Measurements from ENCODE around the gene GMPS.
"Not testable (repeated sequence)": the region's sequence is repeated elsewhere in the genome, so short reads cannot be mapped to it uniquely, and the experiment has no call there.

Gene GMPS

DNA sequence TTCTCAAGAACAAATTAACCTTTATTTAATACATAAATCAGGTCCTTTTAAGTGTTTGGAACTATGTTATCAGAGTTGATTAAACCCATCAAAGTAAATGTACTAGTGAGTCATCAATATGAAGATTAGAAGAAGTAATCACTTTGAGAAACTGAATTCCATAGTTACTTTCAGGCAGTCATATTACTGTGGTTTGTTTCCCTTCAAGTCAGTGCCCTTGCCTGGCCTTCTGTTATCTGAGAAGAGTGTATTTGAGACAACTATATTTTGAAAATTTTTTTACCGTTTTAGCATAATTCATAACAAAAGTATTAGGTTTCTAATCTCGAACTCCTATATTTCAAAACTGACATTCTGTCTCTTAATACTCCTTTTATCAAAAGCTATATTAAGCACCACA is 73.6 kb downstream of the GMPS start:
- DNase-seq (ENCODE audit: low spot score), result no peak

- no peak for DNase-seq (ENCODE audit: low spot score)
Measured at GRCh38 chr3:155946178-155946577, 75.7 kb downstream of the GMPS start.

DNA sequence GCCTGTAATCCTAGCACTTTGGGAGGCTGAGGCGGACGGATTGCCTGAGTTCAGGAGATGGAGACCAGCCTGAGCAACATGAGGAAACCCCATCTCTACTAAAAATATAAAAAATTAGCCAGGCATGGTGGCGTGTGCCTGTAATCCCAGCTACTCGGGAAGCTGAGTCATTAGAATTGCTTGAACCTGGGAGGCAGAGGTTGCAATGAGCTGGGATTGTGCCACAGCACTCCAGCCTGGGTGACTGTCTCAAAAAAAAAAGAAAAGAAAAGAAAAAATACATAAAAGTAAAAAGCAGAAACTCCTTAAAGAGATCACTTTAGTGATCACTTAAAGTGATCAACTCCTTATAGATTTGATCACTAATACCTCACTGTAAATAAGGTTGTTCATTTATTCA is 78.0 kb downstream of the GMPS start:
- DNase-seq (ENCODE audit: low spot score), result no peak

- DNase-seq (ENCODE audit: low spot score), result no peak
Measured at GRCh38 chr3:155949453-155950217, 79.2 kb downstream of the GMPS start.

GRCh38 chr3:155956508-155957411 is 86.3 kb downstream of the GMPS start:
- no peak for DNase-seq (ENCODE audit: low spot score)

- DNase-seq (ENCODE audit: low spot score), result no peak
Measured at GRCh38 chr3:155957412-155957880, 87.0 kb downstream of the GMPS start.

GRCh38 chr3:155958676-155959075 is 88.2 kb downstream of the GMPS start:
- DNase-seq (ENCODE audit: low spot score), result no peak

DNA sequence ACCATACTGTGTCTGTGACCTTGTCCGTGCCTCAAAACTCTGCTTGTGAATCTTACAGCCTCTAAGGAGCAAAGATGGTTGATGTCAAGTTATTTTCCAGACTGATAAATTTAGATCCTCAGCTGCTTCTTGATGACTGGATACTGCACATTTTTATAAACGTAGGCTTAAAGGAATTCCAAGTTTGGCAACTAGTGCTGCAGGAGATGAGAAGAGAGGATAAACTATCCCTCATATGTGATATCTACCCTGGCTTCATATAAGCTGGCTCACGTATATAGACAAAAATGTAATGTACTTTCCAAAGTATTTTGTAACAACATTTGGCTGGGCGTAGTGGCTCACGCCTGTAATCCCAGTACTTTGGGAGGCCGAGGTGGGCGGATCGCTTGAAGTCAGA is 89.6 kb downstream of the GMPS start:
- DNase-seq (ENCODE audit: low spot score), result no peak

DNA sequence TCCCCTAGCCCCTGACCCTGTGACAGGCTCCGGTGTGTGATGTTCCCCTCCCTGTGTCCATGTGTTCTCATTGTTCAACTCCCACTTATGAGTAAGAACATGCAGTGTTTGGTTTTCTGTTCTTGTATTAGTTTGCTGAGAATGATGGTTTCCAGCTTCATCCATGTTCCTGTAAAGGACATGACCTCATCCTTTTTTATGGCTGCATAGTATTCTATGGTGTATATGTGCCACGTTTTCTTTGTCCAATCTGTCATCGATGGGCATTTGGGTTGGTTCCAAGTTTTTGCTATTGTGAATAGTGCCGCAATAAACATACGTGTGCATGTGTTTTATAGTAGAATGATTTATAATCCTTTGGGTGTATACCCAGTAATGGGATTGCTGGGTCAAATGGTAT is 90.6 kb downstream of the GMPS start:
- not testable (repeated sequence) for DNase-seq (ENCODE audit: low spot score)

GRCh38 chr3:155963570-155963969 is 93.1 kb downstream of the GMPS start:
- DNase-seq (ENCODE audit: low spot score), result no peak

GRCh38 chr3:155970398-155970797 is 99.9 kb downstream of the GMPS start:
- DNase-seq (ENCODE audit: low spot score), result no peak

DNA sequence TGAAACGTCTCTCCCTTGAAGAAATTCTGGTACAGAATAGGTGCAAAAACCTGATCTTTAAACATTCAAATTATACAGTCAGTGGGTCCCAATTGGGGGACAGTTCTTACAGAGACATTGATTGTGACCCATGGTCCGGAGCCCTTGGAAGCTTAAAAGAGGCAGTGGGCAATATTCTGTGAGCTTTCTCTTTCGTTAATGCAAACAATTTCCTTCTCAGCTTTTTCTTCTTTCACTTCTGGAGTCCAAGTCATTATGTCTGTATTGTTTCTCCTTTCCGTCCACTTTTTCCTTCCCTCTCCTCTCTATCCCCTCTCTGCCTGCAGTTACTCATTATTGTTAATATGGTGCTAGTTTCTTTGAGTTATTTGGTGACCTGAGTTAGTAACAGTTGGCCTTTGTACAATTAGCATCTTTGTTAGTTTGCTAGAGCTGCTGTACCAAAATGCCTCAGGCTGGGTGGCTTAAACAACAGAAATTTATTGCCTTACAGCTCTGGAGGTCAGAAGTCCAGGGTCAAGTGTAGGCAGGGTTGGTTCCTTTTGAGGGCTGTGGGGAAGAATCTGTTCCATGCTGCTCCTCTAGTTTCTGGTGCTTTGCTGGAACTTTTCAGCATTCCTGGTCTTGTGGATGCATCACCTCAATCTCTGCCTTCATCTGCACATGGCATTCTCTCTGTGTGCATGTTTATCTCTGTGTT is 102.6 kb downstream of the GMPS start:
- no peak for DNase-seq (ENCODE audit: low spot score)

DNA sequence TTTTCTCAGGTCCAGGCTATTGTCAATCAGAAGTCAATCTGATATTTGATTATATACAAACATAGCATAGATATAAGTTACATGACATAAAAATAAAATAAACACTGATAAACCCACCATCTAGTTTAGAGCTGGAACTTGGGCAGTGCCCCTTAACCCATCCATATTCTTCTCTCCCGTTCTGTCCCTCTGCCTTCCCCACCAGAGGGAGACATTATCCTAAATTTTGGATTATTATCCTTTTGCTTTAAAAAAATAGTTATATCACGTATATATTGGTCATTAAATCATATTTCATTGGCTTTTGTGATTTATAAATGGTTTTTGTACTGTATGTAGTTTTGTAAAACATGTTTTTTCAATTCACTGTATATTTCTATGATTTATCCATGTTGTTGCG is 107.9 kb downstream of the GMPS start:
- DNase-seq (ENCODE audit: low spot score), result no peak

GRCh38 chr3:155979746-155980145 is 109.3 kb downstream of the GMPS start:
- no peak for DNase-seq (ENCODE audit: low spot score)

DNA sequence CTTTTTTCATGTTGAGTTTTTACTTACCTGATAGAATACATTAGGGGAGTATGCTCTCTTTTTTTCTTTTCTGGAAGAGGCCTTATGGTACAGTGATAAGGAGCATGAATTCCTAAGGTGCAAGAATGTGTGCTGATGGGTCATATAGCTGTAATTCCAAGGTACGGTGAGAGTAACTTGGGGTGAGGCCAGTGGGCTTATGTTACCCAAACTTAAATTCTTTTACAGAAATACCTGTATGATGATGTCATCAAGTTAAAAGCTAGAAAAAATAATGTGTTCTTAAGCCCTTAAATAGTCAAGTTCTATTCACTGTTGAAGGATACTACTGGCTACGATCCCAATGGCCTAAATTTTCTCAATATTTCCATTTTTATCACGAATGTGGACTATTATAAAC is 111.2 kb downstream of the GMPS start:
- DNase-seq (ENCODE audit: low spot score), result no peak

DNA sequence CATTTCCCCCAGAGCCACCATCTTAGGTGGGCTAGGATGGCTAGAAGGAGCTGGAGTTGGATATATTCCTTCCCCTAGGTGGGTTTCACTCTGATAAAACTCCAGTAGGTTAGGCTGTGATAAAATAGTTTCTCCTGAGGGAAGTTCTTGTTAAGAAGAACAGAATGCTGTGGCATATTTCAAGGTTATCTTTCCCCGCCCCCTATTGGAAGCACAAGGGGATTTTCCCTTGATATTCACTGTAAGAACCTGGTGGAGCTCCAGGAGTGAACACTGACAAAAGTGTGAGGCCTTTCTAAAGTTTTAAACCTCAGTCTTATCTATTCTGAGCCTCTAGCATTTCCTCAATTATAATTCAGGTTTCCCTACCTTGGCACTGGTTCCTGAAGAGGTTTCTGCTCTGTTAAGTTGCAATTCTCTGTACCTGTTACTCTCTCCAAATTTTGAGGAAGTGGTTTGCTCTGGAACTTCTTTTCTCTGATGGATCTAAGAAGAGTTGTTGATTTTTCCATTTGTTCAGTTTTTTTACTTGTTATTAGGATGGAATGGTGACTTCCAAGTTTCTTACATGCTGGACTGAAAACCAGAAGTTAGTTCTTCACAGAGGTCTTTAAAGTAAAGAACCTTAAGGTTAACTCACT is 113.5 kb downstream of the GMPS start:
- no peak for DNase-seq (ENCODE audit: low spot score)

GRCh38 chr3:155984791-155985417 is 114.5 kb downstream of the GMPS start:
- no peak for DNase-seq (ENCODE audit: low spot score)

DNA sequence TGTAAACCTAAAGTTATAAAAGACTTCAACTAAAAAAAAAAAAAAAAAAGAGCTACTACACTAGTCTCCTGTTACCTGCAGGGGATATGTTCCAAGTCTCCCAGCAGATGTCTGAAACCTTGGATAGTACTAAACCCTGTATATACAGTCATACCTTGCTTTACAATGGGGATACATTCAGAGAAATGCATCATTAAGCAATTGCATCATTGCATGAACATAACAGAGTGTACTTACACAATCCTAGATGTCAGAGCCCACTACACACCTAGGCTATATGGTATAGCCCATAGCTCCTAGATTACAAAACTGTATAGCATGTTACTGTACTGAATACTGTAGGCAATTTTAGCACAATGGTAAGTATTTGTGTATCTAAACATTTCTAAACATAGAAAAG is 119.1 kb downstream of the GMPS start:
- DNase-seq (ENCODE audit: low spot score), result no peak

GRCh38 chr3:155991212-155991611 is 120.8 kb downstream of the GMPS start:
- no peak for DNase-seq (ENCODE audit: low spot score)

DNA sequence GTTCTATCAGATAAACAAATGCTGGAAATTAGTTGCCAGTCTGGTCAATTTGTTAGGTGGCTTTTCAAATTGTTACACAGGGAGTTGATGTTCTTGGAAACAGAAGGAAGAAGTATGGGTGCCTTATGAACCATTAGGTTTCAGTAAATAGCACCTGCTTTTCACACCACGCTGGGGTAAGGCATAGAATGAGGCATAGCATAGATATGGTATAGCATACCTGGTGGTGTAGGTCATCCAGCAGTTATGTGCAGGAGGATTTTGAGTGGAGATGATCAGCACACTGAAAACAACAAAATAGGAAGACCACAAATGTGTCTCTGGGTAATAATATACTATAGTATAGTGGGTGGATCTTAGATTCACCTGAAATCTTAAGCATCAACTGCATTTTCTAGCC is 121.4 kb downstream of the GMPS start:
- no peak for DNase-seq (ENCODE audit: low spot score)
